GM12864 (cell line): ENCODE measurements around the gene CALCOCO1.

ENCODE experiments used
- DNase-seq: peaks from one replicate; pipeline ENCODE4 v3.0.0-alpha.2; 2011; ENCODE audit warnings: low read depth
- H3K4me3 ChIP-seq: 2 replicates; pipeline ENCODE4 v1.5.1; 2011; ENCODE audit warnings: mild to moderate bottlenecking, low read depth, low read length, control low read depth
- CTCF ChIP-seq: IDR thresholded peaks from 2 replicates; pipeline ENCODE4 v1.5.1; 2011; ENCODE audit warnings: low read depth, mild to moderate bottlenecking, moderate library complexity, low read length, control low read depth, inconsistent platforms; ENCODE audit errors: missing control alignments

The CALCOCO1 gene

GRCh38 chr12:53727310-53728041, at the start of gene CALCOCO1:
Gene CALCOCO1, minus strand, starts transcription at chr12:53727452. Its CDS starts 2,210 bp downstream, at chr12:53725242.
- H3K4me3 ChIP-seq, result peak within 1 kb of the TSS; percentile 70
- TF ChIP-seq CTCF, result no peak
- DNase-seq, result peak; percentile 95

- H3K4me3 ChIP-seq, result no peak overlapping the region
- TF ChIP-seq CTCF, result no peak
- DNase-seq, result no peak
Measured at GRCh38 chr12:53776872-53777271, 49.6 kb upstream of the CALCOCO1 start.

- H3K4me3 ChIP-seq, result no peak overlapping the region
- no peak for TF ChIP-seq CTCF
- no peak for DNase-seq
Measured at GRCh38 chr12:53775478-53776145, 48.4 kb upstream of the CALCOCO1 start.

- H3K4me3 ChIP-seq, result no peak overlapping the region
- DNase-seq, result no peak
- no peak for TF ChIP-seq CTCF
Measured at GRCh38 chr12:53770281-53770680, 43.0 kb upstream of the CALCOCO1 start.

GRCh38 chr12:53768976-53769375, 41.7 kb upstream of the CALCOCO1 start:
- no peak for DNase-seq

GRCh38 chr12:53766881-53767280, 39.6 kb upstream of the CALCOCO1 start:
- TF ChIP-seq CTCF, result no peak
- H3K4me3 ChIP-seq, result no peak overlapping the region
- no peak for DNase-seq

More at GRCh38 chr12:53768976-53769375, 41.7 kb upstream of the CALCOCO1 start:
- H3K4me3 ChIP-seq, result no peak overlapping the region
- TF ChIP-seq CTCF, result no peak
